Stimulated activated CD4-positive, alpha-beta T cell treated with anti-CD3 and anti-CD28 coated beads, Interleukin-1b, Interleukin-23, amount 100 ng/mL, for 1 hour (primary cell): ENCODE results near the gene FGFBP1.
"Not testable (repeated sequence)": the region's sequence is repeated elsewhere in the genome, so short reads cannot be mapped to it uniquely, and the experiment has no call there.

Experiments
- DNase-seq, 2 donors: peaks; one replicate each; pipeline ENCODE4 v3.0.0-alpha.2; 2020; ENCODE audit warnings: low read depth in 2 of 2

FGFBP1 gene

DNA sequence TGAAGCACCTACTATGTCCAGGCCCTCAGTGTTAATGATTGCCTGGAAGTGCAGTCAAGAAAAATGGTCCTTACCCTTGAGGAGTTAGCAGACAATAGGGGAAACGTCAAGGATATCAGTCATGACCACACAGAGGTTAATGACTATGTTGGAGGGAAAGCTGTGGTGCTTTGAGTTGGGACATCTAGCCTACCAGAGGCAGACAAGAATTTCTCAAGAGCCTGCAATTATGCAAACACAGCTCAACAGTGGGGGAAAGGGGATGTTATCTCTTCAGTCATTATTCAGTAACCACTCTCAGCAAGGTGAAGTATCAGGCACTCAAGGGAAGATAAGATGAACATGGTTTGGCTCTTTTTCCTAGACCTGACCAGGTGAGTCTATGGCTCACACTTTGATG is 7.0 kb upstream of the FGFBP1 start:
- no peak for DNase-seq

DNA sequence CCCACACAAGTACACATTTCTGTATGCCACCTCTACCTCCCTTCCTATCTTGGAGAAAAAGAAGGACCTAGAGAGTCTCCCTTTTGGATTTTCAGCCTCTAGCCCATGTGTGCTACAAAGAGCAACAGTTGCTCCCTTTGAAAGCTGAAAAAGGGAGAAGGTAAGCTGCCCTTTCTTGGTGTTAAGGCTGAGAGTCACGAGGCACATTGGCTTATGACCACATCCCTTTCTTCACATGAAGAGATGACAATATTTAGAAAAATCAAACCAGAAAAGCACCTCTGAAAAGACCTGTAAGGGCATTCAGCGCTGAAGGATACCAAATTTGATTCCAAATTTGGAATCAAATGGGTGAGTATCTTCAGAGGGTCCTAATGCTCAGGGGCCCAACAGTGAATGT is 6.4 kb upstream of the FGFBP1 start:
- DNase-seq: no peak

DNA sequence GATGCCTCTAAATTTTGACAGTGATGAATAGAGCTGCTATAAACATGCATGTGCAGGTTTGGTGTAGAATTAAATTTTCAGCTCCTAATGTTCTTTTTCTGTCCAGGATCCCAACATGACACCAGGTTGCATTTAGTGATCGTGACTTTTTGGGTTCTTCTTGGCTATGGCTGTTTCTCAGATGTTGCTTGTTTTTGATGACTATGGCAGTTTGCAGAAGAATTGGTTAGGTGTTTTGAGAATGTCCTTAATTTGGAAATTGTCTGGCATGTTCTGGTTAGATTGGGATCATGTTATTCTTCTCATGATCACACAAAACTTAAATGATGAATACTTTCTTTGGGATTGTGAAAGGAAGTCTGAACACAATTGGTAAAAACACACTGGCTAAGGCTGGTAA is 3.7 kb upstream of the FGFBP1 start:
- no peak for DNase-seq

DNA sequence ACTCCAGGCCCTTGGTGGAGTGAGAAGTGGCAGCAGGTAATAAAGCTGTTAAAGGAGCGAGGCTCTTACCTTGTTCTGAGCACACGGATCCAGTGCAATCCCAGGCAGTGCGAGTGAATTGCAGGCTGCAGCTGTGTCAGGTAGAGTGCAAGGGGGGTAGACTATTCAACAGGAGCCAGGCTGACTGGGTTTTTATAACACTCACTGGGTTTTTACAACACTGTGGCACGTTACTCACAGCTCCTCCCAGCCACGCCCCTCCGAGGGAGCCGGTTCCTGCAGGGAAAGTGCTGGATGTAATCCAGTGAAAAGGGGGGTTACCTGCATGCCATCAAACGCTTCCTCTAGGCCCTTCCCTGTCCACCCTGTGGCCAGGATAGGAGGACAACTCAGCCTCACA is 358 bp downstream of the FGFBP1 start:
- DNase-seq: no peak

DNA sequence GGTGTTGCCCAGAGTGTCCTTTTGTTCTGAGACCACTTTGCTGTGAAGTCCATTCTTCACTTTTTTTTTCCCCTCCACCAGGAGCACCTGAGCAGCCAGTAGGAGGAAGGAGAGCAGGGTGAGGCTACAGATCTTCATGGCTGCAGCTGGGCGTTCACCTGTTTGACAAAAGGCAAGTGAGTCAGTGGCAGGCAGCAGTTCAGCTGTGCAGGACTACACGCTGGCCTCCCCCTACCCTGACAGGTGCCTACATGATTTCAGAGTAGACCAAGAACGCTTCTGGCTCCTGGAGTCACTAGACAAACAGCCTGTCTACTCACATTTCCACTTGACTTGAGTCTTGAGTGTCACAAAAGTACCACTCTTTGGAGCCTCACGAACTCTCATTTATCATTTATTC is 2.0 kb downstream of the FGFBP1 start:
- no peak for DNase-seq

DNA sequence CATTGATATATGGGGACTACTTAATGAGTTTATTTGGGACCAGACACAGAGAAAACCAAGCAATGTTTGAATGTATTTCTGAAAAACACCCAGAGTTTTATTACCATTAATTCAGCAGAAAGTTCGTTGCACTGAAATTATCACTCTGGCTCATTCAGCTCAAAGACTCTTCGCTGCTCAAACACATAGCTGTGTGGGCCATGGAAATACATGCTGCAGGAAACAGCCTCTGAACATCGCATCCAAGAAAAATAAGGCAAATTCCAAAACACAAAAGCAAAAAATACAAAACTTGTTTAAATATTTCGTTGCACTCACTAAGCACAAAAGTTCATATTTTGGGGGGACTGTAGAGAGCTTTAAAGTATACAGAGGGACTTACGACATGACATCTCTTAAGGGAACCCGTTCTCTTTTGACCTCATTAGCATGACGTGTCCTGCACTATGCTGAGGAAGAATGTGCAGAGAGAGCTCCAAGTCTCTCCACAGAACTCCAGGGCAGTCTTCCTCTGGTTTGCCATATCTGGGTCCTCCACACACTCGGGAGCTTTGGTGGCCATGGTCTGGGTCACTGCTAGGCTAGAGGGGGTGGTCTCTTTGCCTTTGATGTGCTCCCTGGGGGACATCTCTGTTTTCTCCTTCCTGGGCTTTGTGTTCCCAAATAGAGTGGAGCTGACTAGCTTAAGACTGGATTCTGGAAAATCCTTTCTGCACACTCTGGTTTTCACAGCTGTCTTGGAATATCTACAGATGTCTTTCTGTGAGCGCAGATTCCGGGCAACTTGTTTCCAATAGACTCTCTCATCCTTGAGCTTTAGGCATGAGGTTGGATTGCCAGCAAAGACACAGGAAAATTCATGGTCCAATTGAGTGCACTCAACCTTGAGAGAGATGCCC is 2.8 kb downstream of the FGFBP1 start:
- DNase-seq: no peak

DNA sequence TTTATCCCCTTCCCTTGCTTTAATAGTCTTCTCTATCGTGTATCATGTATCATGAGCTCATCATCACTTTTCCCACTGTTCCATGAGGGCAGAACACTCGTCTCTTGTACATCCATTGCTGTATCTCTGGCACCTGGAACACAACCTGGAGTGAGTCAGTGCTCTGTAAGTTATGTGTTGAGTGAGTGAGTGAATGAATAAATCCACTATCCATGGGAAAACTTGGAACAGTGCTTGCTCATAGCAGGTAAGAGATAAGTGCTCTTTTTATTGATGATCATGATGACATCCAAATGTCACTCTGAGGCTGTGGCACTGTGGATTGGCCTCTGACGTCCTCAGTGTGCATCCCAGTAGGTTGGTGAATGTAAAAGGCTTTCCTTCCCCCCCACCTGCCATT is 4.3 kb downstream of the FGFBP1 start:
- DNase-seq: no peak

DNA sequence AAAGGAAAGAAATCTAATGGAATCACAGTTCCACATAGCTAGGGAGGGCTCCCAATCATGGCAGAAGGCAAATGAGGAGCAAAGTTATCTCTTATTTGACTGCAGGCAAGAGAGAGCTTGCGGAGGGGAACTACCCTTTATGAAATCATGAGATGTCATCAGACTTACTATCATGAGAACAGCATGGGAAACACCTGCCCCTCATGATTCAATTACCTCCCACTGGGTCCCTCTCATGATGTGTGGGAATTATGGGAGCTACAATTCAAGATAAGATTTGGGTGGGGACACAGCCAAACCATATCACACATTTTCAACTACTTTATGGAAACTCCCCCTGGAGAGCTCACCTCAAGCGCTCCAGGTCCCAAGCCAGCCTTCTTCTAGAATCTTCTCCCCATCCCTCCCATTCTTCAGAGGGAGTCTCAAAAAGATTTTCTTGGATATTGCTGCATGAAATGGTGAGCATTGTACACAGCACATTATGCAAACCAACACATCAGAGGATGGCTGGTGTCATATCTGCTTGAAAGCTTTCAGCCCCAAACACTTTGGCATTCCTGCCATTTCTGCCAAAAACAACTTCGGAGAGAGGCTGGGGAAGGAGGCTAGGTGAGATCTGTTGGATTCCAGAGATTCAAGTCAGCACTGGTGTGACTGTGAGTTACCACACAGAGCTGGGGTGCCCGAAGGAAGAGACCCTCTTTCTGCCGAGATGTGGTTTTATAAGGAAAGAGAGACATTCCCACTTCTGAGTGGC is 6.9 kb downstream of the FGFBP1 start:
- no peak for DNase-seq

DNA sequence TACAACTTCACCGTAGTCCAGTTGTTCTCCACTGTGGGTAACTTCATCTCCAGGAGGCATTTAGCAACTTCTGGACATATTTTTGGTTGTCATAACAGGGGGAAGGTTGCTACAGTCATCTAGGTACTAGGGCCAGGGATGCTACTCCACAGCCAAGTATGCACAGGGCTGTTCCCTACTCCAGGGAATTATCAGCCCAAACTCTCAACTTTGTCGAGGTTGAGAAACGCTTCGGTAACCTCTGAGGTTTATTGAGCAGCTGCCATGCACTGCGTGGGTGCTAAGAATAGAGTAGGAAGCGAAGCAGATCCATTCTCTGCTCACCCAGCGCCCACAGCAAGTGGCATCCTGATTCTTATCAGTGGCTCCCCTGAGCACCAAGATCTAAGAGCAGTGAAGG is 8.2 kb downstream of the FGFBP1 start:
- DNase-seq: no peak

DNA sequence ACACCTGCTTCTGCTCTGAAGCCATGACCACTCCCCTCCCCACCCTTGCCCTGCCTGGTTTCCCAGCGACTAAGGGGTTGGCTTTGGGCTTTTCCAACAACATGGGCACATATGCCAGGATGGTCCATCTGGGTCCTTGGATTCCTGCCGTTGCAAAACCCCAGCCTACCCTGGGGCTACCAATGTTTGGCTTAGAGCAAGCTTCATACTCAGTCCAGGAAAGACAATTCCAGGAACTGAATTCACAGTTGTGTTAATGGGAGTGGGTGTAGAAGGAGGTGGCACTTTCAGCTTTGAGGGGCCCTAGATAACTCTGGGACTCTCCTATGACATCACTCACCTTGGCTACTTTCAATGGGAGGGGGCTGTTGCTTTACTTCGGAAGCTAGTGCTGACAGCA is 9.0 kb downstream of the FGFBP1 start:
- no peak for DNase-seq

DNA sequence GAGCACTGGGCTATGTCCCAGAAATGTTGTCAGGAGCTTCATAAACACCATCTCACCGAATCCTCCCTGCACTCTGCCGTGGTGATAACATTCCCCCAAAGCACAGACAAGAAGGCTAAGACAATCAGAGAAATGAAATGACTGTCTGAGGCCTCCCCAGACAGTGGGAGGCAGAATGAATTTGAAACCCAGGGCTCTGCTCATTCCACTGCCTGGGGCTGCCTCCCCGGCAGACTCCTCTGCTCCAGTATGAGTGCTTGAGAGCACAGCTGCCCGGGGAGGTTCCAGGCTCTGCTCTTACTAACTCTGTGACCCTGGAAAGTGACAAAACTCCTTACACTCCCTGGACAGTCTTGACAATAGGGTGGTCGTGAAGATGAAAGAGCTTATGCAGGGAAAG is 9.7 kb downstream of the FGFBP1 start:
- DNase-seq: no peak

DNA sequence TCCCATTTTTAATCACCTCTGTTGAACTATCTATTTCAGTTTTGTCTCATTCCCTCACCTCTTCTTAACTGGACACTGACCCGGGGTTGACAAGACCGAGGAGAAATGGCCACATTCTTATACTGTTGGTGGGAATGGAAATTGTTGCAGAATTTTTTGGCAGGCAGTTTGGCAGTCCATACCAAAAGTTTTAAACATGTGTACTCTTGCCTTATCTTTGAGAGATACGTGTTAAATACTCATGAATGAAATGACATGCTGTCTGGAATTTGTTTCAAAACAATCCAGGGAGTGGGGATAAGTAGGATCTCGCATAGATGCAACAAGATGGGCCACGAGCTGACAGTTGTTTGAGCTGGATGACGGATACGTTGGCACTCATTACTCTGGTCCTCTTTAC is 12.1 kb downstream of the FGFBP1 start:
- no peak for DNase-seq

DNA sequence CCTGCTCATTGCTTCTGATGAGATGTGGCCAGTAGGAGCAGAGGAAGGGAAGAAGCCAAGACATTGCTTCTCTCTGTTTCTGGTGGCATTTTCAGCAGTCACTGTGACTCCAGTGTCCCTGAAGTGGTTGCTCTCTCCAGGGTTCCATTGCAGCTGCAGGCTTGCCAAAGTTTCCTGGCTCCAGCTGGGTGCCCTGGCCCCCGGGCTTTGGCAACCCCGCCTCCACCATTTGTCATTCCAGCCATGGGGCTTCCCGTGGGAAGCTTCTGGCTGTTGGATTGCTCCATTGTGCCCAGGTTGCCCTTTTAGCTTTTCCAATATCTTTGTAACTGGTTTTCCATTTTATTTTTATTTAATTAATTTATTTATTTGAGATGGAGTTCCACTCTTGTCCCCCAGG is 12.7 kb downstream of the FGFBP1 start:
- no peak for DNase-seq

DNA sequence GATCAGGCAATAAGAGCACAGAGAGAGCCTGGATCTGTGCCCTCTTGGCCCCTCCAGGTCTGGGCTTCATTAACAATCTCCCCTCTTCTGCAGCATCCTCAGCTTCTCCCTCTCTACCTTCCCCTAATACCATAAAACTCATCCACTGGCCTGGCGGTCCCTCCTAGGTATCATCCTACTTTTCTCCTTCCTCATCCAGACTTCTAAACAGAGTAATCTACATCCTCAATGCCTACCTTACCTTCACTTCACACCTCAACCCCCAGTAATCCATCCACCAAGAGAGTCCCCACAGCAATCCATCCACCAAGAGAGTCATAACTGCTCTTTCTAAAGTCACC is 17.0 kb downstream of the FGFBP1 start:
- DNase-seq: no peak

DNA sequence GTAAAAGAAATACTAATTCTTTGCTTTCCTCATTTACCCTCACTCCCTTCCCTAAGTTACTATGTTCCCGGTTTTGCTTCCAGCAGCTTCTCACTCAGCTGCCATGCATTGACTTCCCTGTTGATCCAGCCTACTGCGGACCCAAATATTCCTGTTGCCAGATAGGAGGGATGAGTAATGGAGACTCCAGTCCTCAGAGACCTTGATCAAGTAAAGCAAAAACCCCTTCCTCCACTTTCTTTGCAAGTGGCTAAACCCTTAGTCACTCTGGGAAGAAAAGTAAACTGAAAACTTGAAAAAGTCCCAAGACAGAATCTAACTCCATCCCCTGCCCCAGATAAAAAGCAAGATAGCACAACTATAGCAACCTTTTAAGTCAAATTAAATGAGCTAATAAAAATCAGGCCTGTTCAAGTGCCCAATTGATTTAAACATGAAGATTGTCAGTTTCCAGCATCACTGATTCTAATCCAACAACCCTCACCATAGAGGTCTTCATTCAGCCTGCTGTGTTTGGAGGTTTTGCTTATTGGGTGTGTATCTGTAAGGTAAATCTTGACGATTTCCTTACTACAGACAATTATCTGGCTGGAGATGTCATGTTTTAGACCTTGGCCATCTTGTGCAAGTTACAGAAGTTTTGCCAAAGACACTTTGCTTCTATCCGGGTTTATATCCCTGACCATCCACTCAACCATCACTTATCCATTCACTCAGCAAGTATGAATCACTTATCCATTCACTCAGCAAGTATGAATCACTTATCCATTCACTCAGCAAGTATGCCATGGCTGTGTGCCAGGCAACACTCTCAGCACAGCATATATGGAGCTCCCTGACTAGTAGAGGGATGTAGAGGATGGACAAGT is 17.6 kb downstream of the FGFBP1 start:
- DNase-seq: no peak

DNA sequence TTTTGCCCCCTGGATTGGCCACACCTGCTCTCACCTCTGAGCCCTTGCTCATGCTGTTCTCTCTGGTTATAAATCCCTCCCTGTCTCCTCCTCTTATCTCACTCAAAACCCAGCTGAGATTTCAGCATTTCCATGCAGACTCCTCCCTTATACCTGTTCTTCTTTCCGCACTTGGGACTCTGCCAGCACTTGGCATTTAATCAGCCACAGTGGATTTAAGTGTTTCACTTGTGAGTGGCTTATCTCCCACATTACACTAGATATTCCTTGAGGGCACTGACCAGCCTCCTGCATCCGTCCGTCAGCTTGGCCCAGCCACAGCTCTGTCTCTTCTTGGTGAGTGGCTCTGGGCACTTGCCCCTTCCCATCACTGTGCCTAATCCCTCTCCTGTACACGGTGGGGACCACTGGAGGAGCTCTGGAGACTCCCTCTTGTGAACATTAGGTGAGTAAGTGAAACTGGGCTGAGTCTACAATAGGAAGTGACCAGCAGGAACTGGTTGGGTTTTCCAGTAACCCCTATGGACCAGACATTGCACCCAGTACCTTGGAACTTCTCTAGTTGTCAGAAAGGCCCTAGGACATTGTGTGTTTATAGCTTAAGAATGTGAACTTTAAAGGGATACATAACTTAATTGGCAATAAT is 19.9 kb downstream of the FGFBP1 start:
- DNase-seq: no peak

DNA sequence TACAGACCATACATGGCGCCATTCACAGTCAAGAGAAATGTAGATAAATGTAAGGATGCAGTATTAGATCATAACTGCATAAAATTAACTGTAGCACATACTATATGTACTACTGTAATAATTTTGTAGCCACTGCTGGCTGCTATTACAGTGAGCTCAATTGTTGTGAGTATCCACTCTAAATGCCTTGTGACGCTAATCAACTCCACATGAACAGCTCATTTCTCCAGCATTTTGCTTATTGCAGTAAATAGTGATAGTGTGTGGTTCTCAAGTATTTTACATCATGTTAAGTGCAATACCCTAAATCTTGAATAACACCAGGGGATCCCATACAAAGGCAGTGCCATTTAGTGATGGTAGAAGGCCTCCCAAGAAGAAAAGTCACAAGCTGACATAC is 21.2 kb downstream of the FGFBP1 start:
- DNase-seq: no peak

DNA sequence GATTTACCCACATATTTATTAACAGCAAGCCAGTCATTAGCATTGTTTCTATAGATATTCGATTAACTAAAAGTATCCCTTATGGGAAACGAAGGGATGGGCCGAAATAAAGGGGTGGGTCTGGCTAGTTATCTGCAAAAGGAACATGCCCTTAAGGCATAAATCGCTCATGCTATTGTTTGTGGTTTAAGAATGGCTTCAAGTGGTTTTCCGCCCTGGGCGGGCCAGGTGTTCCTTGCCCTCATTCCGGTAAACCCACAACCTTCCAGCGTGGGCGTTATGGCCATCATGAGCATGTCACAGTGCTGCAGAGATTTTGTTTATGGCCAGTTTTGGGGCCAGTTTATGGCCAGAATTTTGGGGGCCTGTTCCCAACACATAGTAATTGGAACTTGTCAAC is 22.2 kb downstream of the FGFBP1 start:
- DNase-seq: not testable (repeated sequence)

DNA sequence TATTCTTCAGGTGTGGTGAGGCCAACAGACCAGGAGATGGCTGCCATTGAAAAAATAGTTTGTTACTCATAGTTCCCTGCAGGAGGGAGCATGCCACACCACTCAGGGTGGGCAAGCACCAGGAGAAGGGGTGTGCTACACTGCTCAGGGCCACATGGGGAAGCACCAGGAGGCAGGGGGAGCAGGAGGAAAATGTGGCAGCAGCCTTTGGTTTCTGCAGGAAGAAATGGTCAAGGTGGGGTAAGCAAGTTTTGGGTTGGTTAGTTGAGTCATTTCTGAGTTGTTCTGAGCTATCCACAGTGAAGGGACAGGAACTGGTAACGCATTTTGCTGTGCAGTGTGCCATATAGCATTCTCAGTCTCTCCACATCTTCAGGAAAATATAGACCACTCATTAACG is 23.8 kb downstream of the FGFBP1 start:
- no peak for DNase-seq

DNA sequence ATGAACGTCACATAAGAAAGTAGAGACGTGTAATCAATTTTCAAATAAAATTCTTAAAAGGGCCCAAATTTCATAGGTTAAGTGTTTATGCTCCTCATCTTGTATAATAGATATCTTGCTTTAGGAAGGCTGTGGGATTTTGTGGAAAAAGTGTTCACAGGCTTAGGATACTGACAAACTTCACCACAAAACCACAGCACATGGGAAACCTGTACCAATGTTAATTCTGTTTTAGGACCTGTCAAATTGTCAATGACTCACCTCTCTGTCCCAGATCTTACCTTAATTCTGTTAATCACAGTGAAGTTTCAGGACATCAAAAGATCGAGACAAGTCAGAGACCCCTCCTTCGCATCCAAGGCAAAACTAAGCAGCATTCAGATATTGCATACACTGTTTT is 24.2 kb downstream of the FGFBP1 start:
- DNase-seq: no peak

DNA sequence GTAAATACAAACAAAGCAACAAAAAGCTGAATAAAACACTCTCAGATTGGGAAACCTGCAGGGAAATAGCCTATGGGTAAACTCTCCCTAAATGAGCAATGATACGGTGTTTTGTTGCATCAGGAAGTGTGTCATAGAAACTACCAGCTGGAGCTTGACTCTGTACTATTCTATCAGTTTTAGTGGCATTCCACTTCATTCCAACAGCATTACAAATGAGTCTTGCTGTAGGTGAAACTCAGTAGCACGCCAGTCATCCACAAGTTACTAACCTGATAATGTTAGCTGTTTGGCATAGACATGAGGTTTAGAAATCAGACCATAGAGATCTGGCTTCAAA is 24.9 kb downstream of the FGFBP1 start:
- DNase-seq: no peak
